HG03064 (cell line): ENCODE data around the gene CDH22.

Source experiments
- ATAC-seq: cut with Tn5 transposase; IDR thresholded peaks from one replicate; pipeline ENCODE4 v1.9.1; 2021; ENCODE audit warnings: low read depth; ENCODE audit not compliant: unreplicated experiment

The CDH22 gene

DNA sequence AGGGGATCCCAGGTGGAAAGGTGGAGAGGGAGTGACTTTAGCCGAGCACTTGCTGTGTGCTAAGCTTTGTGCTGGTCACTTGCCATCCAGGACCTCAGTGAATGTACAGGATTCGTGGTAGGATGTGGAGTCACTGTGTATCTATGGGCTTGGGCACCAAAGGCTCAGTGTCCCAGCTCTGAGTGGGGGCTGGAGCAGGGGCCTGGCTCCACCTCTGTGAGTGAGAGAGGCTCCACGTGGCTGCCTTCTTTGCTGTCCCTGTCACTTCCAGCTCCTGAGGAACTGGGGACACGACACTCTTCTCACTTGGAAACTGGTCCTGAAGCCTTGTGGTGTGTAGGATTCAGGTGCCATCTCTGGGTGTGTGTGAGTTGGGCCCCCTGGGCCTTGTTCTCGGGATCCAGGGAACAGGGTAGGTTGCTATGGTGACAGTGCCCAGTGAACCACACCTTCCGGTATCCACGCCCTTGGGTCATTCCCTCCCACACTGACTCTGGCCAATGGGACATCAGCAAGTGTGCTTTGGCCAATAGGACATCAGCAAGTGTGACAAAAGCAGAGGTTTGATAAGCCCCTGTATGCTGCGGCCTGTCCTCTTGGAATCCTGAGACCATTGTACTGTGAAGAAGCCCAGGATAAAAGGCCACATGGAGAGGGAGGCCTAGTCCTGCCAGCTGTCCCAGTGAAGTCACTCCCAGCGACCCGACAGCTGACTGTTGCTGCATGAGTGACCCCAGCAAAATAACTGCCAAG lies 87.7 kb downstream of the CDH22 start:
- no peak for ATAC-seq

DNA sequence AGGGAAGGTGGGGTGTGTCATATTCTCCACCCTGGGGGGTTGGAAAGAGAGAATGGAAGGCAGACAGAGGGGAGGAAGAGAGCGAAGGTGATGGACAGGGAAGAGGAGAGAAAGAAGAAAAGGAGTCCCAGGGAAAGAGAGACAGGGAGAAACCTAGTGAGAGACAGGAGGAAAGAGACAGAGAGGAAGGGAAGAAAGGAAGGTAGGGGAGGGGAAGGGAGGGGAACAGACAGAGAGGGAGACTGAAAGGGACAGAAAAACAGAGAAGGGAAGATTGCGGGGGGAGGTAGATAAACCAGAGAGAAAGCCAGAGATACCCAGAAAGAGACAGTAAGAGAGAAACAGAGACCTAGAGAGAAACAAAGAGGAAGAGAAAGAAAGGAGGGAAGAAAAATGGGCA lies 88.4 kb downstream of the CDH22 start:
- ATAC-seq: no peak

DNA sequence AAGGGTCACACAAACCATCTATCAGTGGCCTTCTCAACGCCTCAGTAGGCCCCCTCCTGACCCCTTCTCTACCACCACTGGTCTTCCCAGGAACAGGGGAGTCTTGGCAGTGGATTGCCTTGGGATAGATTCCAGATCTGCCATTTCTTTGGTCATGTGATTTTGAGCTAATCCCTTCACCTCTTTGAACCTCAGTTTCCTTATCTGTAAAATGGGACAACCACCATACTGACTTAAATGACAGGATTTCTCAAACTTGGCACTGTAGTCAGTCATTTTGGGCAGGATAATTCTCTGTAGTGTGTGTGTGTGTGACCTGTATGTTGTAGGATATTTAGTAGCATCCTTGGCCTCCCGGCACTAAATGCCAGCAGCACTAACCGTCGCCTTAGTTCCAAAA lies 89.1 kb downstream of the CDH22 start:
- no peak for ATAC-seq

DNA sequence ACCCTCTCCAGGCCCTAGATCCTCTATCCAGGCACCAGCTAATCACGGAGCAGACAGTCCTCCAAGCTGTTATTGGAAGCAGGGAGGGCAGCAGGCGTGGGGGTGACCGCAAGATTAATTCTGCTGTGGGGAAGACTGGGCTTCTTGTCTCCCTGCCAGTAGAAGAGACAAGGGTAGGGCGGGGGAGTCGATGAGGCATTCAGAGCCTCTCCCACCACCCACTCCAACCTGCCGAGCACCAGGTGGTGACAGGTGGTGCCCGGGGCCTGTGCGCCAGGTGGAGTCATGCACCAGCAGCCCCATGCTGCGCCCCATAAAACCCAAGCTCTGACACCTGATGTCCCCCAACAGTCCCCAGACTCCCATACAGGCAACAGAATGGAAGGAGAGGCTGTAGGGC lies 89.6 kb downstream of the CDH22 start:
- no peak for ATAC-seq

DNA sequence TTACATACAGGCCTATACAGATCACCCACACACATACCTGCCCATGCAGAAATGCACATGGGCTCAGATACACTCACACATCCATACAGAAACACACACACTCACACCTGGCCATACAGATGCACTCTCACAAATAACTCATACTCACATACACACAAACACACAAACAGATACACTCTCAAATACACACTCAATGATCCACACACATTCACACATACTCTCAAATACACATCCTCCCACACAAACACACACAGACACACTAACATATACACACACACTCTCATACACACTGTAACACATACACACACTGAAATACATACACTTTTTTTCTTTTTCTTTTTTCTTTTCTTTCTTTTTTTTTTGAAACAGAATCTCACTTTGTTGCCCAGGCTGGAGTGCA lies 90.7 kb downstream of the CDH22 start:
- ATAC-seq: no peak

DNA sequence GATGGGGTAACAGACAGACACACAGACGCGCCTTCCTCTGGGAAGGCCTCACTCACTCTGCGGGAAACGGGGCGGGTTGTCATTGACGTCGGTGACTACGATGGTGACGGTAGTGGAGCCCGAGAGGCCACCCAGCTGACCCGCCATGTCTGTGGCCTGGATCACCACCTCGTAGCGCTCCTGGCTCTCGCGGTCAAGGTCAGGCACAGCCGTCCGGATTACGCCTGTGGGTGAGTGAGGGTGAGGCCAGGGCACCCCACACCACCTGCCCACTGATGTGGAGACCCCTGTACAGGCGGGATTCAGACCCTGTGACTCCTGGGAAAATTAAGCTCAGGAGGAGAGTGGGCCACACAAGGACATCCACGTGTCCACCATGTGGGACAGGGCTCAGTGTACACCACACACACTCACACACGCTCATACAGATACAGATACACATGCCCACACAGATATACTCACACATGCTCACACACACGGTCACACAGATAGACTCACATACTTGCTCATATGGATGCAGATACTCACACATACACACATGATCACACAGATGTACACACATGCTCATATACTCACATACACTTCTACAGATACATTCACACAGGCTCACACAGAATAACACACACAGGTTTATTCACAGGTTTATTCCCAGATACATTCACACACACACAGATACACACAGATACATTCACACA lies 91.4 kb downstream of the CDH22 start:
- no peak for ATAC-seq

DNA sequence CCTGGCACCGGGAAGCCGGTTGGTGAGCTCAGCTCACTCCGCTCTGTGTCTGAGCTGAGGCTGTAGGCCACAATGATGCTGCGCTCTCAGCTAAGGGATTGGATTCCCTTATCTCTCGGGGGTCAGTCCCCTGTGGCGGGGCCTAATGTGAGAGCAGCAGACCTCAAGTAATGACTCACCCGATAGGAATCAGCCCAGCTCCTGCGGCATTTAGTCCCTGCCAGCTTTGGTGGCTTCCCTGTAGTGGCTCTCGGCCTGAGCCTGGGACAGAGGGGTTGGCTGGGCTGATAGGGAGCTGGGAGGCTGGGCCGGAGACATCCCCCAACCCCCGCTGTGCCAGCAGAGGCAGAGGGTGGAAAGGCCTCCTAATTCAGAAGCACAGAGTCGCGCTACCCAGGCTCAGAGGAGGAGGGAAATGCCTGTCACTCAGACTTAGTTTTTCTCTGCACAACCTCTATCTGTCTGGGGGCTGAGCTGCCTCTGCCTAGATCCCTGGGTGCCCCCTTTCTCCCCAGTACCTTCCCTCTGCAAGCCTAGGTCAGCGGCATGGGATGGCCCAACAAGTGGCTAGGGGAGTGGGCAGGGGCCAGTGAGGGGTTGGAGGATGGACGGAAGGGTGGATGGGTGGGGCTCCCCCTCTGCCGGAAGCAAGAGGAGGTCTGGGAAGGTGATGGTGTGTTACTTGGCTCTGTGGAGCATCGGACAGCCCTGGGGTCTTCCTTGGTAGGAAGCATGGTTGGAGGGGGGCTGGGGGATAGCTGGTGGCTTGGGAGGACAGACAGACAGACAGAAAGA lies 92.2 kb downstream of the CDH22 start:
- no peak for ATAC-seq

DNA sequence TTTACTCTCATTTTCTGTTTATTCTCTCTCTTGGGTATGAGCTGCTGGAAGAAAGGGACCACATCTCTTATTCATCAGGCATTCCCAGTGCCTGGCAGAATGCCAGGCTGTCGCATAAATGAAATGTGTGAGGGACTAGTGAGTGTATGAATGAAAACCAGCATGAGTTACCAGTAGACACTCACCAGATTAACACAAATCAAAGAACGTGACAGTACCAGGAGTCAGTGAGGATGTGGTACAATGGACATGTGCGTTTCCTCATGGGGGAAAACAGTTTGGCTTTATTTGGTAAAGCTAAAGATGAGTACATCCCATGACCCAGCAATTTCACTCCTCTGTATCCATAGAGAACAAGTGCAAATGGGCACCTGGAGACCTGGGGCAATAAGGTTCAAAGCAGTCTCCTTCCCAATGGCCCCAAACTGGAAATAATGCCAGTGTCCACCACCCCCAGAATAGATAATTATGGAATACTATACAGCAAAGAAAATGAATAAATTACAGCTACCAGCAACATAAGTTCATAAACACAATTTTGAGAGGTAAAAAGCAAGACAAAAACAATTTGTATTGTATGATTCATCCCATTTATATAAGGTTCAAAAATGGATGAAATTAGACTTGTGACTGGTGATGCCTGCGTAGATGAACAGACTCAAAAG lies 93.3 kb downstream of the CDH22 start:
- no peak for ATAC-seq

DNA sequence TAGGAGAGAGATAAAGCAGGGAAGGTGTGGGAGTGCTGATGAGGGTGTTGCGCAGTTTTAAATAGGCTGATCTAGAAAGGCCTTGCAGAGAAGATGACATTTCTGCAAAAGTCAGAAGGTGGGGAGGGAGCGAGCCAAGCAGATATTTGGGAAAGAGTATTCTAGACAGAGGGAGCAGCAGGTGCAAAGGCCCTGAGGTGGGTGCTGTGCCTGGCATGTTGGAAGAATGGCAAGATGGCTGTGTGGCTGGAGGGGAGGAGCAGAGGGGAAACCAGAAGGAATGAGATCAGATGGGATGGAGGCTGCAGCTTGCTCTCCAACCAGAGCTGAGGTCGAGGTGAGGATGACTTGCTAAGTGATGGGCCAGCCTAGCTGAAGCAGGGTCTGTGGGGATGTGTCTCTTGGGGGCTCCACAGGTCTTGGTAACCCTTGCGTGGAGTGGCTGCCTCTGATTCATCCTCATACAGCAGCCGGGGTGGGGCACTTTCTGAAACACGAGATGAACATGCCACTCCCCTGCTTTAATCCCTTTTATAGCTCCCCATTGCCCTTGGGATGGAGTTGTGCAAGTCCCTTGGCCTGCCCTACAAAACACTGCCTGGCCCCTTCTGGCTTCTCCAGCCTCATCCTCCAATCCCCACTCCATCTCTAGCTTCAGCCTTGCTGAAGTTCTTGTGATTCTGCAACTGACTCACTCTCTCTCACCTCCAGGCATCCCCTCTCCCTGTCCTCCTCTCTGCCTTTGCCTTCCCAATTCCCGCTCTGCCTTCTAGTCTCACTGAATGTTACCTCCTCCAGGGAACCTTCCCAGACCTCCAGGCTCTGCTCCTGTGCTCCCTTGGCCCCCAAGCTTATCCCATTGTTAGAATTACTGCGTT lies 94.1 kb downstream of the CDH22 start:
- no peak for ATAC-seq

DNA sequence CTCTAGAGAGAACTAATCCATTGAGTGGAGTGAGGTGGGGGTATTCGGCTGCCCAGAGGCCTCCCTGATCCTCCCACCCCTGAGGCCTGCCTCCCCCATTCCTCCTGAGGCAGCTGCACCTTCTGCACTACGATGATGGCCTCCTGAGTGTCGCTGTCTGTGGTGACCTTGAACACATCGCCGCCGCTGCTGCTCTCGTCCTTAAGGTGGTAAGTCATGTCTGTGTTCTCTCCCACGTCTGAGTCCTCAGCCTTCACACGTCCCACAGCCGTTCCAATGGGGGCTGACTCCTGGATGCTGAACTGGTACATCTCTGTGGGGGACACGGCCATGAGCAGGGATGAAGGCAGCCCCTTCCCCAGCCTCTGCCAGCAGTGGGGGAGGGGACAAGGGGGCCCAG lies 95.4 kb downstream of the CDH22 start:
- ATAC-seq: no peak

DNA sequence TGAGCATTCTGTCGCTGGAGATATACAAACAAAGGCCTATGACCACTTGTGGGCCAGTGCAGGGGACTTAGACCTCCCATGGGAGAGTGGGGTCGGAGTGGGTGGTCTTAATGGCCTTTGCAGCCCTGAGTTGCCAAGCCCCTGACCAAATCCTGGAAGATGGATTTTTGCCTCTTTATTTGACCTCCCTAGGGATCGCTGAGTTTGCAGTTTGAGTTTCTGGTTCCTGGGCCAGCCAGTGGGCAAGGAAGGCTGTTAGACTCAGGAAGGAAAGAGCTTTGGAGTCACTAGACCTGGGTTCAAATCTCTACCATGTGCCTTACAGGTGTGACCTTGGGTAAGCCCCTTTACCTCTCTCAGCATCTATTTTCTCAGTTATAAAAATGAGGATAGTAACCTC lies 96.0 kb downstream of the CDH22 start:
- no peak for ATAC-seq

DNA sequence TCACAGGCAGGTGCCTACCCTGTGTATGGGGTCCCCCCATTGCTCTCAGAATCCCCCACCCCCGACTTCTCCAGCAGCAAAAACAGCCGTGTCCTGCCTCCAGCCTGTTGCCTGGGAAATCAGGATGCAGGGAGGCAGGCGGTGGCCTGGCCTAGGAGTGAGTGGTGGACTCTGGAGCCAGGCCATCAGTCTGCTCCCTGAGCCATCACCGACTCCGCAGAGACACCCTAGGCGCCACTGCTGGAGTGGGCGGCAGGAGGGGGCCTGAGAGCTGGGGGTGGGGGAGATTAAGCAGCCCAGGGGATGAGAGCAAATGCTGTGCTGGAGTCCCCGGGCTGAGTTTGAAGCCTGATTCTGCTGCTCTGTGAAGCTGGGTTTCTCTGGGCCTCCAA lies 97.0 kb downstream of the CDH22 start:
- no peak for ATAC-seq

DNA sequence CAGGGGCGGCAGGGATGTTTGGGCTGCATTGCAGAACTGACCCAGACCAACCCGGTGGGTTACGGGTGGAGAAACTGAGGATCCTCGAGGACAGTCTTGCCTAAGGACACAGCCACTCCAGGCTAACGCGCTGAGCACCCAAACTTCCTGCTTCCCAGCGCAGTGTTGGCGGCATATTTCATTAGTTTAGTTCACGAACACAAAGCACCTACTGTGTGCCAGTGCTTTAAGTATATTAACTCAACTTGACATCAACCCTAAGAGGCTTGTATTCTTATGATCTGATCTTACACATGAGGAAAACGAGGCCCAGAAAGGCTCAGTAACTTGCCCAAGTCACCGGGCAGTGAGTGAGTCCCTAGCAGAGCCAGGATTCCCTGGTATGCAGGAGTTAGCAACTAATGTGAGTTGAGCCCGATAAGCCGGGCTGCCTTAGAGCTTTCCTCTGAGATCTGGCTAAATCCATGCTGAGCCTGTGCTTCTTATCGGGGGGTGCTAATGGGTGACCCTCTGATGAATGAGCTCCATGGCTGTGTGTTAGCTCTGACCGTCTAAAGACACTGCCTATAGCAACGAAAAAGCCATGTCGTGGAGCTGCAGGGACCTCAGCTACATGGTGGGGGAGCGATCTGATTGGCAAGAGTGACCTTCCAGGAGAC lies 97.5 kb downstream of the CDH22 start:
- ATAC-seq: no peak

DNA sequence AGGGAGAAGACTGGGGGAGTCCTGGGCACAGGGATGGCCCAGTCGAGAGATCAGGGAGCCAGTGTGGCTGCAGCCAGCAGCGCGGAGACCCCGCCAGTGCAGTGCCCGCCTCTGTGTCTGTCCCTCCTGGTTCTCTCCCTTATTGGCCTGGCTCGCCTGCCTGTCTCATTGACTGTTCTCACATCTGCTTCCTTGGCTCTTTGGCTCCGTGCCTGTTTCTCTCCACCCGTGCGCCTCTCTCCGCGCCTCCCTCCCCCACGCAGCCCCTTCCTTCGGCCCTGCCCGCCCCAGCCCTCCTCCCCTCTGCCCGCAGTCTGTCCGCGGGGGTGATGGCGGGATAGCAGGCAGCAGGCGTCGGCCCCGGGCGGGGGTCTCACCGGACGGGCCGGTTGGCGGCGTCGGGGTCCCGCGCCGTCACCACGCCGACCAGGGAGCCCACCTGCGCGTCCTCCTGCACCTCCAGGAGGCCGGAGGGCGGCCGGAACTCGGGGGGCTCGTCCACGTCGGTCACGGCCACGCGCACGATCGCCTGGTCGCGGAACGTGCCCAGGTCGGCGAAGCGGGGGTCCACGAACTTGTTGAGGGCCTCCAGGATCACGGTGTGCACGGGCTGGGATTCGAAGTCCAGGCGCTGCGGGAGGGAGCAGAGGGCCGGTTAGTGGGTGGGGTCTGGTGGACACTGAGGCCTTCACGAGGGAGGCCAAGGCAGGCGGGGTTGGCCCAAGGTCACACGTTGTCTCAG lies 98.2 kb downstream of the CDH22 start:
- ATAC-seq: no peak

DNA sequence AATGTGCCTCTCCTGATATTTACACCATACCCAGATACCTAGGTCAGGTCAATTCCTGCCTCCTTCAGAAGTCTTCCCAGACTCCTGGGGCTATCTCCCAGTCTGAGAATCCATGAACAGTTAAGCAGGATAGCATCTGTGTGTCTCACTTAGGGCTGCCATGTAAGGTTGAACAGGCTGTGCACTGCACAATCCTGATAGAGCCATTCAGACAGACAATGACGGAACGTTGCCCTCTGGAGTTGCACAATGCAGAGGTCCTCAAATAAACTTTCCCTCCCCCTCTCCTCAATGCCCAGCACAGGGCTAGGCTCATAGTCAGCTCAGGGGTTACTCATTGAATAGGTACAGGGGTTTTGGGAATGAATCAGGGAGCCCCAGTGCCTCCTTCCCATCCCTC lies 100.5 kb downstream of the CDH22 start:
- ATAC-seq: no peak

DNA sequence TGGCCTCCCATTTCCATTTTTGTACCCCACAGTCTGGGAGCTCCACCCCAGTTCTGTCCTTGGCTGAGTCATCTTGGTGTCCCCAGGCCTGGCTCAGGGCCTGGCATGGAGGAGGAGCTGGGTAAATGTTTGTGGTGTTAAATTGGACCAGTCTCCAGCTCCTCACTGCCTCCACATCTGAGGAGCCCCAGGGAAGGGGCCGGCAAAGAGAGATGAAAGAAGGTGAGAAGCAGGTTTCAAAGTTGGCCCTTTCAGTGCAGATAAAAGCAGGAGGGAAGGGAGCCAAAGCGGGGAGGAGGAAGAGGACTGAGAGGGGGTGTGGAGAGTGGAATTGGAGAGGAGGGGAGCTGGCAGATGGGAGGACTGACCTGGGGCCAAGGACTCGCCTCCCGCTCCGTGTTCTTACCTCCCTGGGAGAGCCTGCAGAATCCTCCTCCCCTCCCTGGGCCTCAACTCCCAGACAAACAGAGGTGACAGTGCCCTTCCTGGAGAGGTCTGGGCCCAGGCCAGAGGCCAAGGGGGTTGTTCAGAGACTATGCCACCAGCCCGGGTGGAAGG lies 101.2 kb downstream of the CDH22 start:
- no peak for ATAC-seq

DNA sequence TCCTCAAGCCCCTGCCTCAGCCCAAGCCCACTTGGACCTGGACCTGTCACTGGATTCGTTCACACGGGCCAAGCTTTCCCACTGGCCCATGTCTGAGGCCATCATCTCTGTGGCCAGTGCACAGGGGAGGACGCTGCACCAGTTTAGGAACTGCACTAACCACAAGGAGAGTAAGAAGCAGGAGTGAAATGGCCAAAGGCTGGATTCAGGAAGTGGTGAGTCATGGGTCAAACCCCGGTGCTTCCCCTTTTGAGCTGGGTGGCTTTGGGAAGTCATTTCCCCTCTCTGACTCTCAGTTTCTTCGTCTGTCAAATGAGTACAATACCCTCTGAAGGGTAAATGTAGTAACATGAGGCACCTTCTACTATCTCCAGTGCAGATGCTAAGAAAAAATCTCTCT lies 102.3 kb downstream of the CDH22 start:
- no peak for ATAC-seq

DNA sequence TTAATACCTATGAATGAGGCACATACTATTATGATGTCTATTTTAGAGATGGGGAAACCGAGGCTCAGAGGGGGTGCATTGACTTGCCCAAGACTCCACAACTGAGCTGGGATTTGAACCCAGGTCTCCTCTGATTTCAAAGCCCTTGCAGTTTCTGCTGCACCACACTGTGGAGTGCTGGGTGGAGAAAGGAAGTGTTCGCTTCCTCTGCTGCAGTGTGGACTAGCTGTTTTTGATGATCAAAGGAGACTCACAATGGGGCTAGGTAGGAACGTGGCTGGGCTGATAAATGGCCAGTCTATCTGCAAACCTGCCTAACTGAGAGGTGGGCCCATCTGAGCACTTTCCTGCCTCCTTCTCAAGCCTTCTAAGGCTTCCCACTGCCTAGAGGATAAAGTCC lies 102.9 kb downstream of the CDH22 start:
- ATAC-seq: no peak
